Adrenal gland (tissue), 12 donors: Measurements from ENCODE around the gene OGFOD1. TPM values are rescaled to one million over a fixed set of nuclear protein-coding genes. Genes with fewer than 3 reads are reported as not detected.
A peak's percentile ranks its signal among the peaks of the same experiment; 100 is the strongest.

Experiments
- DNase-seq, 7 donors: peaks; one replicate each; pipeline ENCODE4 v3.0.0-alpha.2; 2019 to 2020
- H3K27ac ChIP-seq, 5 donors: fragments of 200-600 bp; sonication (generic) in 4 of 5; 1 replicate in 3 of 5; 2 replicates in 2 of 5; pipeline versions ENCODE4 v1.5.1 to v1.8.0; 2016 to 2020; ENCODE audit warnings: mild to moderate bottlenecking in 1 of 5
- H3K27me3 ChIP-seq: fragments of 200-600 bp; 2 replicates; pipeline ENCODE4 v1.8.0; 2021
- H3K36me3 ChIP-seq, 2 donors: fragments of 200-600 bp; replicated peaks in 1 of 2; 1 replicate in 1 of 2; 2 replicates in 1 of 2; pipeline versions ENCODE4 v1.5.1 to v1.8.0; 2018 to 2022
- H3K4me1 ChIP-seq, 2 donors: fragments of 200-600 bp; replicated peaks in 1 of 2; 1 replicate in 1 of 2; 2 replicates in 1 of 2; pipeline versions ENCODE4 v1.5.1 to v1.8.0; 2018 to 2021
- H3K4me3 ChIP-seq, 4 donors: fragments of 200-600 bp; sonication (generic) in 3 of 4; one replicate each; pipeline ENCODE4 v1.5.1; 2016 to 2018
- H3K9me3 ChIP-seq, 3 donors: fragments of 200-600 bp; sonication (generic) in 1 of 3; replicated peaks in 1 of 3; 1 replicate in 2 of 3; 2 replicates in 1 of 3; pipeline versions ENCODE4 v1.5.1 to v1.8.0; 2016 to 2021
- POLR2A ChIP-seq, 2 donors: fragments of 450-650 bp; IDR thresholded peaks; one replicate each; pipeline ENCODE4 v1.6.1; 2017; ENCODE audit warnings: antibody characterized with exemption in 2 of 2, mild to moderate bottlenecking in 2 of 2, moderate library complexity in 1 of 2
- WGBS, 4 donors: extraction: QIAGEN DNeasy Blood & Tissue Kit in 2 of 4; methylation state at CpG; one replicate each; pipeline versions ENCODE4 v1.1.5 to v1.1.7; 2013 to 2017; 5-methylcytosine and 5-hydroxymethylcytosine counted together
- intact Hi-C, 2 donors: fragments of 100-400 bp; cut with DNase I; formaldehyde crosslinking; loops; one replicate each; pipeline versions ENCODE4 v1.14.1 to v1.15.0; 2022 to 2023
- polyA plus RNA-seq, 3 donors: library from polyadenylated mRNA; stranded (reverse); fragments of 200-250 nt in 2 of 3; fragments of 350-450 nt in 1 of 3; fragmentation: Illumina TruSeq in 1 of 3; extraction: RNeasy Lipid Tissue Mini Kit (QIAGEN cat#74804) in 1 of 3; gene quantifications; one replicate each; pipeline ENCODE4 v1.2.3, GENCODE V29; 2013 to 2014
- total RNA-seq, 9 donors: library from RNA; depleted of rRNA in 4 of 9; stranded (reverse); fragments of >200 nt in 4 of 9; fragments of 120-200 nt in 1 of 9; fragmentation: NEBNext Ultra II Directional in 1 of 9; extraction: Animal tissue kit (Norgen Biotek cat#: 25700) in 1 of 9; gene quantifications; one replicate each; pipeline versions ENCODE4 v1.1.0 to v1.2.4, GENCODE V29; 2013 to 2023
- TF ChIP-seq, protein P1 (sequence below), 6 experiments: fragments of 450-650 bp in 4 of 6; fragments of 200-600 bp in 2 of 6; sonication (generic) in 1 of 6; IDR thresholded peaks; 1 replicate in 5 of 6; 2 replicates in 1 of 6; pipeline versions ENCODE4 v1.5.1 to v1.8.0; 2016 to 2021; ENCODE audit warnings: antibody characterized with exemption in 6 of 6, mild to moderate bottlenecking in 2 of 6, moderate library complexity in 1 of 6
- donor health status: healthy with polysubstance abuse.
- donor health status: Bipolar disorder and iron deficiency.
- donor health status: DM: yes; HTN: yes; CAD: no.
- donor health status: DM: no; HTN: no; CAD: no.
- donor health status: DM: no; HTN: no; CAD: no.
- donor health status: DM: yes; HTN: yes; CAD: no.

Gene OGFOD1
- total and polyA plus RNA-seq, 12 donors, result 9.2 to 183 (median 53.5) TPM

DNA sequence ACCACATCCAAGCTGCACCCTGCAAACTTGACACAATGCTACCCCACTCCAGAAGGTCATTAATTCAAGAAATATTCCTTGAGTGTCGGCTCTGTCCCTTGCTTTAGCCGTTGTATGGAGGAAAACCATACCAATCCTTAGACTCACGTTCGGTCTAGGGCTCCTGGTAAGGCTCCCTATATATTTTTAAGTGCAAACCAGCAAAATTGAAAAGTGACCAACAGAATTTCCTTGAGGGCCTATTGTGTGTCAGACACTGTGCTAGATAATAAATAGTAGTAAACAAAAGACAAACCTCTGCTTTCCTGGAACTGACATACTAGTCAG, 68.9 kb downstream of the OGFOD1 start:
- Histone ChIP-seq H3K27ac (peak overlapping the region in 4 of 5 donors; percentile 31 to 97 (median 94)), H3K36me3 (no peaks in the 10 kb centered on the region), H3K9me3 (no peaks in the 10 kb centered on the region), H3K27me3 (no peaks in the 10 kb centered on the region), H3K4me3 (peak overlapping the region in 2 of 4 donors; percentile 95 to 96), H3K4me1 (peaks cover 18 to 46% of the 10 kb centered on the region in 2 donors)
- intact Hi-C loops, result no loop called here
- DNase-seq, result no peak
- TF ChIP-seq POLR2A (IDR thresholded peaks at IDR 0.05), result no peak
- TF ChIP-seq, protein P1, sequence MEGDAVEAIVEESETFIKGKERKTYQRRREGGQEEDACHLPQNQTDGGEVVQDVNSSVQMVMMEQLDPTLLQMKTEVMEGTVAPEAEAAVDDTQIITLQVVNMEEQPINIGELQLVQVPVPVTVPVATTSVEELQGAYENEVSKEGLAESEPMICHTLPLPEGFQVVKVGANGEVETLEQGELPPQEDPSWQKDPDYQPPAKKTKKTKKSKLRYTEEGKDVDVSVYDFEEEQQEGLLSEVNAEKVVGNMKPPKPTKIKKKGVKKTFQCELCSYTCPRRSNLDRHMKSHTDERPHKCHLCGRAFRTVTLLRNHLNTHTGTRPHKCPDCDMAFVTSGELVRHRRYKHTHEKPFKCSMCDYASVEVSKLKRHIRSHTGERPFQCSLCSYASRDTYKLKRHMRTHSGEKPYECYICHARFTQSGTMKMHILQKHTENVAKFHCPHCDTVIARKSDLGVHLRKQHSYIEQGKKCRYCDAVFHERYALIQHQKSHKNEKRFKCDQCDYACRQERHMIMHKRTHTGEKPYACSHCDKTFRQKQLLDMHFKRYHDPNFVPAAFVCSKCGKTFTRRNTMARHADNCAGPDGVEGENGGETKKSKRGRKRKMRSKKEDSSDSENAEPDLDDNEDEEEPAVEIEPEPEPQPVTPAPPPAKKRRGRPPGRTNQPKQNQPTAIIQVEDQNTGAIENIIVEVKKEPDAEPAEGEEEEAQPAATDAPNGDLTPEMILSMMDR (IDR thresholded peaks at IDR 0.05), result no peak
- WGBS, 4 donors, result 13 to 30% (median 25%) methylated on average over 4 of the region's 4 CpGs

DNA sequence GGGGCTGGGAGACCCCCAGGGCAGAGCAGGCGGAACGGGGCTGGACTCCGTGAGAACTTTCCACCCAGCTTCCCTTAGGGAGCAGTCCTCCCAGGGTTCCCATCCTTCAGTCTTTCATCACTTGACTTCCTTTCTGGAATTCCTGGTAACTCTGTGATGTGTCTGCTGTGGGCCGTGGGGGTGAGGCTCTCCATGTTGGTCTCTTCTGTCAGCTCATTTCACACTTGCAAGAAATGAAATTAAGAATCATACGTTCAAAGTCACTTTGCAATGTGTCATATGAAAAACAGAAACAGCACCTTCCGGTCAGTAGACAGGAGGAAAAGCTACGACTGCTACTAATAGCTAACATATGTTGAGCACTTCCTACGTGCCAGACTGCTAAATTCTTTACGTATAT, 73.9 kb downstream of the OGFOD1 start:
- 71 to 86% (median 76%) methylated on average over 9 of the region's 9 CpGs for WGBS, 4 donors
- TF ChIP-seq, protein P1 (IDR thresholded peaks at IDR 0.05), result no peak
- TF ChIP-seq POLR2A (IDR thresholded peaks at IDR 0.05), result no peak

More for the DNA sequence above, 73.9 kb downstream of the OGFOD1 start:
- Histone ChIP-seq H3K36me3 (no peaks in the 10 kb centered on the region), H3K4me3 (no peak overlapping the region), H3K27me3 (no peaks in the 10 kb centered on the region), H3K4me1 (peaks cover 4 to 5% of the 10 kb centered on the region in 2 donors), H3K9me3 (no peaks in the 10 kb centered on the region), H3K27ac (no peak overlapping the region)
- DNase-seq, result no peak
- intact Hi-C loops, result no loop called here

Other genes starting within 250 kb of the OGFOD1 start
- 100 to 1,000 TPM; 165 to 346 (median 226) TPM for gene AMFR, start 26.0 kb upstream of the OGFOD1 start, total RNA-seq
- 100 to 1,000 TPM in 1 of 3 donors, 10 to 100 TPM in 2; 40.3 to 117 (median 72.2) TPM for gene AMFR, start 26.0 kb upstream of the OGFOD1 start, polyA plus RNA-seq
- 100 to 1,000 TPM in 5 of 9 donors, 10 to 100 TPM in 4; 20.1 to 113 (median 107) TPM for gene NUDT21, start 222 bp upstream of the OGFOD1 start, total RNA-seq
- gene NUDT21, start 222 bp upstream of the OGFOD1 start, polyA plus RNA-seq, result 10 to 100 TPM; 20.9 to 81.3 (median 32.4) TPM
- 100 to 1,000 TPM; 115 to 329 (median 167) TPM for gene BBS2, start 68.5 kb downstream of the OGFOD1 start, total RNA-seq
- 100 to 1,000 TPM; 156 to 357 (median 324) TPM for gene BBS2, start 68.5 kb downstream of the OGFOD1 start, polyA plus RNA-seq
- not detected for gene MT4, start 113.5 kb downstream of the OGFOD1 start, total RNA-seq
- gene MT4, start 113.5 kb downstream of the OGFOD1 start, polyA plus RNA-seq, result not detected
- 100 to 1,000 TPM in 2 of 9 donors, 10 to 100 TPM in 6, 1 to 10 TPM in 1; 5.5 to 138 (median 40.6) TPM for gene MT3, start 138.0 kb downstream of the OGFOD1 start, total RNA-seq
- 100 to 1,000 TPM in 2 of 3 donors, 10 to 100 TPM in 1; 54.2 to 354 (median 169) TPM for gene MT3, start 138.0 kb downstream of the OGFOD1 start, polyA plus RNA-seq
- gene MT2A, start 157.0 kb downstream of the OGFOD1 start, total RNA-seq, result 1,000 to 10,000 TPM in 3 of 9 donors, 100 to 1,000 TPM in 5, 10 to 100 TPM in 1; 43.8 to 6,828 (median 396) TPM
- 1,000 to 10,000 TPM in 1 of 3 donors, 100 to 1,000 TPM in 2; 442 to 2,904 (median 888) TPM for gene MT2A, start 157.0 kb downstream of the OGFOD1 start, polyA plus RNA-seq
- 1,000 to 10,000 TPM in 1 of 9 donors, 100 to 1,000 TPM in 8; 105 to 1,395 (median 311) TPM for gene MT1E, start 174.2 kb downstream of the OGFOD1 start, total RNA-seq
- gene MT1E, start 174.2 kb downstream of the OGFOD1 start, polyA plus RNA-seq, result 1,000 to 10,000 TPM in 1 of 3 donors, 100 to 1,000 TPM in 2; 452 to 1,382 (median 541) TPM
- gene MT1M, start 181.1 kb downstream of the OGFOD1 start, total RNA-seq, result 10 to 100 TPM in 4 of 9 donors, 1 to 10 TPM in 4, under 1 TPM in 1; 0.44 to 14.4 (median 10.0) TPM
- gene MT1M, start 181.1 kb downstream of the OGFOD1 start, polyA plus RNA-seq, result 10 to 100 TPM in 1 of 3 donors, 1 to 10 TPM in 2; 6.0 to 50.3 (median 8.0) TPM
- 100 to 1,000 TPM in 1 of 9 donors, 10 to 100 TPM in 4, 1 to 10 TPM in 3, not detected in 1; 6.9 to 107 (median 15.9) TPM for gene MT1A, start 187.1 kb downstream of the OGFOD1 start, total RNA-seq
- gene MT1A, start 187.1 kb downstream of the OGFOD1 start, polyA plus RNA-seq, result 100 to 1,000 TPM in 2 of 3 donors, 10 to 100 TPM in 1; 16.5 to 273 (median 100) TPM
- not detected for gene MT1B, start 200.3 kb downstream of the OGFOD1 start, total RNA-seq
- not detected for gene MT1B, start 200.3 kb downstream of the OGFOD1 start, polyA plus RNA-seq
- 100 to 1,000 TPM in 1 of 9 donors, 10 to 100 TPM in 8; 10.8 to 204 (median 37.4) TPM for gene MT1F, start 206.4 kb downstream of the OGFOD1 start, total RNA-seq
- gene MT1F, start 206.4 kb downstream of the OGFOD1 start, polyA plus RNA-seq, result 100 to 1,000 TPM in 1 of 3 donors, 10 to 100 TPM in 2; 46.1 to 107 (median 73.6) TPM
- 100 to 1,000 TPM in 1 of 9 donors, 10 to 100 TPM in 4, 1 to 10 TPM in 3, not detected in 1; 3.7 to 146 (median 11.5) TPM for gene MT1G, start 216.5 kb downstream of the OGFOD1 start, total RNA-seq
- 10 to 100 TPM; 26.1 to 87.2 (median 26.4) TPM for gene MT1G, start 216.5 kb downstream of the OGFOD1 start, polyA plus RNA-seq
- under 1 TPM in 1 of 9 donors, not detected in 8; 0.54 TPM for gene MT1H, start 218.3 kb downstream of the OGFOD1 start, total RNA-seq
- under 1 TPM in 1 of 3 donors, not detected in 2; 0.98 TPM for gene MT1H, start 218.3 kb downstream of the OGFOD1 start, polyA plus RNA-seq
- gene MT1X, start 230.9 kb downstream of the OGFOD1 start, total RNA-seq, result 100 to 1,000 TPM in 4 of 9 donors, 10 to 100 TPM in 5; 29.4 to 373 (median 90.4) TPM
- 100 to 1,000 TPM in 2 of 3 donors, 10 to 100 TPM in 1; 65.3 to 438 (median 108) TPM for gene MT1X, start 230.9 kb downstream of the OGFOD1 start, polyA plus RNA-seq